Measurements from ENCODE around the gene SLC8A1. TPM values are rescaled to one million over a fixed set of nuclear protein-coding genes. Genes with fewer than 3 reads are reported as not detected.

SLC8A1 gene
- total RNA-seq, 3 donors from 2014 or later, result 6.0 to 164 (median 17.0) TPM

DNA sequence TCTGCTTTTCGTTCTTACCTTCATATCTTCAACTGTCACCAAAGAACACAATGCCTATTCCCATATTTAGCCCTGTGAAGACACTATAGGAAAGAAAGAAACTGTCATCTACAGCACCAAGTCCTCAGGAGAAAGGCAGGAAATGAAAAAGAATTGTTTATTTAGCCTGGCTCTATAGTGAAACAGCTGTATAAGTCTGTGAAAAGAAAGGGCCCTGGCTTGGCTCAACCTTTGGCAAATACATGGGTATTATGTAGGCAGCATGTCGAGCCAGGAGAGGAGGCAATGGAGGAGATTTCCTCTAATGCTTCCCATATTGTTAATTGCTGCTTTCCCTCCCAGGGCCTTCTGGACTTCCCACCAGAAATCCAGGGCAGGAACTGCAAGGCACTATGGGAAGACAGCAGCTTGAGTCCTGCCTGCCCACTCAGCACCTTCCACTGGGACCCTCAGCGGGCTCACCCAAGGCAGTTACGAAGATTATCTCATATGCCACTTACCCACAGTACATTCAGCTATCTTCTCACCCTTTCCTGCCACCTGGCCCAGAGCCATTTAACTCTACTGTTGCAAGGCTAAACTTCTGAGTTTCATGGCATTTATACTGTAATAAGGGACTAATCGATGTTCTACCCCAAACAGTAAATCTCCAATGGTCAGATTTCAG is 30.1 kb downstream of the SLC8A1 start:
- Histone ChIP-seq H3K36me3 (ENCODE audit: low read depth) (no peaks in the 10 kb centered on the region), H3K4me3 (no peak overlapping the region), H3K4me1 (ENCODE audit: low read depth) (no peaks in the 10 kb centered on the region), H3K9me3 (no peaks in the 10 kb centered on the region)
- DNase-seq (no peak), ATAC-seq (no peak)
- intact Hi-C loops (cut with DNase I, micrococcal nuclease), result no loop called here
- TF ChIP-seq, protein P1, sequence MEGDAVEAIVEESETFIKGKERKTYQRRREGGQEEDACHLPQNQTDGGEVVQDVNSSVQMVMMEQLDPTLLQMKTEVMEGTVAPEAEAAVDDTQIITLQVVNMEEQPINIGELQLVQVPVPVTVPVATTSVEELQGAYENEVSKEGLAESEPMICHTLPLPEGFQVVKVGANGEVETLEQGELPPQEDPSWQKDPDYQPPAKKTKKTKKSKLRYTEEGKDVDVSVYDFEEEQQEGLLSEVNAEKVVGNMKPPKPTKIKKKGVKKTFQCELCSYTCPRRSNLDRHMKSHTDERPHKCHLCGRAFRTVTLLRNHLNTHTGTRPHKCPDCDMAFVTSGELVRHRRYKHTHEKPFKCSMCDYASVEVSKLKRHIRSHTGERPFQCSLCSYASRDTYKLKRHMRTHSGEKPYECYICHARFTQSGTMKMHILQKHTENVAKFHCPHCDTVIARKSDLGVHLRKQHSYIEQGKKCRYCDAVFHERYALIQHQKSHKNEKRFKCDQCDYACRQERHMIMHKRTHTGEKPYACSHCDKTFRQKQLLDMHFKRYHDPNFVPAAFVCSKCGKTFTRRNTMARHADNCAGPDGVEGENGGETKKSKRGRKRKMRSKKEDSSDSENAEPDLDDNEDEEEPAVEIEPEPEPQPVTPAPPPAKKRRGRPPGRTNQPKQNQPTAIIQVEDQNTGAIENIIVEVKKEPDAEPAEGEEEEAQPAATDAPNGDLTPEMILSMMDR (IDR thresholded peaks at IDR 0.05), result no peak

DNA sequence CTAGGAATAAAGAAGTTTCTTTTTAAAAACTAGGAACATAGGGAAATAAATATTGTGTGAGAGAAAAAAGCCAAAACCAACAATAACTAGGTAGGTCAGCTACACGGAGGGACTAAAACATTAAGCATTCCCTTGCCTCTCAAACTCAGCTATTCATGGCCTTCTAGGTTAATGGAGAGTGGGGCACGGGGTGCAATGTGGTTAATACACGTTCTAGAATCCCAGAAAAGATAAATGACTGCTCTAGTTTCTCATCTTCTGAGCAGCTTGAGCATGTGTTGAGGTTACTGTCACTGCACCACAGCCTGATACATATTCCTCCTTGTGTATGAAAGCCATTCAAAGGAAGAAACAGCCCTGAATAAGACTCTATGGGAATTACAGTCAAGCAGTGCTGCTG is 31.4 kb downstream of the SLC8A1 start:
- DNase-seq (no peak), ATAC-seq (no peak)
- H3K9me3 ChIP-seq, result no peaks in the 10 kb centered on the region
- no peaks in the 10 kb centered on the region for H3K36me3 ChIP-seq (ENCODE audit: low read depth)
- intact Hi-C loops (cut with DNase I, micrococcal nuclease), result no loop called here
- TF ChIP-seq, protein P1 (IDR thresholded peaks at IDR 0.05), result no peak
- H3K4me3 ChIP-seq, result no peak overlapping the region
- no peaks in the 10 kb centered on the region for H3K4me1 ChIP-seq (ENCODE audit: low read depth)

DNA sequence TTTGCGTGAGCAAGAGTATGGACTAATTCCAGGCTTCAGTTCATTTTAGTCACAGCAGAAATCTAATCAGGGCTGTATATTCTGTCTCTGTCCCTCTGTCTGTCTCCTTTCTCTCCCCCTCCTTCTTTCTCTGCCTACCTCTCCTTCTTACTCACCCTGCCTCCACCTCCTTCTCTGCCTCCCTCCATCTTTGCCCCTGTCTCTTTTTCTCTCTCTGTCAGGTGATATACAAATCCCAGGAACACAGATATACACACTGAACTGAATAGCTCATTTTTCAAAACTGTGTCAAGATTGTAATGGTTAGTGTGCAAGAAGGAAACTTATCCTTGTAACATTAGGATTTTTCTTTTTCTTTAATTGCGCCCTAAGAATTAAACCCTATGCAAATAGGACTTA is 32.5 kb downstream of the SLC8A1 start:
- no peaks in the 10 kb centered on the region for H3K36me3 ChIP-seq (ENCODE audit: low read depth)
- no peaks in the 10 kb centered on the region for H3K4me1 ChIP-seq (ENCODE audit: low read depth)
- intact Hi-C loops (cut with DNase I, micrococcal nuclease), result no loop called here
- no peak overlapping the region for H3K4me3 ChIP-seq
- DNase-seq (no peak), ATAC-seq (no peak)
- TF ChIP-seq, protein P1 (IDR thresholded peaks at IDR 0.05), result no peak
- H3K9me3 ChIP-seq, result no peaks in the 10 kb centered on the region

DNA sequence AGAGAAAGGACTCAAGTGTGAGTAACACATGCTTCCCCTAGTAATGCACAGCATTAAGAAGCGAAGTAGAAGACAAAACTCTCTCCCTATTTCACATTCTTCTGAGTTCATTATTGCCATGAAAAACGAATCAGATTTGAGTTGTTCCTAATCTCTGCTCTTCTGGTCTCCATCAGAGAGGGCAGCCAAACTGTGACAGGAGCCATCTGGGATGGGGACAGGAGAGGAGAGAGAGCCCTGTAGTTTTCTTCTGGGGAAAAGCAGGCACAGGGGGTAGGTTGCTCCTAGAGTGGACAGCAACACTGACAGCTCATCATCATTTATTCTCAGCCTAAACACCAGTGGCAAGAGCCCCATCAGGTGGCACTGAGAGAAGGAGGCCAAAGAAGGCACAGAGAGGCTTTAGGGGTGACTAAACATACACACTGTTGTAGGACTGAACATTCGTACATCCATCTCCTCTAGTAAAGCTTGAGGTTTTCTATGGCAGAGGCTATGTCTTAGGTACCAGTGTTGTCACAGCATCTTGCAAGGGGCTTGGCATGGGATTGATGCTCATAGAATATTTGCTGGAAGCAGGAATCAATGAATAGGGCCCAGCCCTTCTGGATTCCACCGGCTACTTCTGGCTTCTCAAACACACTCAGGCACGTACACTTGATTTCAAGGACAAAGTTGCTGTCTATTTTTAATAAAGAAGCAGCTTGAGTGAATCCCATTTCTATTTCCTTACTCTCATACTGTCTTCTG is 33.1 kb downstream of the SLC8A1 start:
- intact Hi-C loops (cut with DNase I, micrococcal nuclease), result no loop called here
- Histone ChIP-seq H3K4me1 (ENCODE audit: low read depth) (no peaks in the 10 kb centered on the region), H3K36me3 (ENCODE audit: low read depth) (no peaks in the 10 kb centered on the region), H3K9me3 (no peaks in the 10 kb centered on the region), H3K4me3 (no peak overlapping the region)
- TF ChIP-seq, protein P1 (IDR thresholded peaks at IDR 0.05), result no peak
- DNase-seq (no peak), ATAC-seq (no peak)

DNA sequence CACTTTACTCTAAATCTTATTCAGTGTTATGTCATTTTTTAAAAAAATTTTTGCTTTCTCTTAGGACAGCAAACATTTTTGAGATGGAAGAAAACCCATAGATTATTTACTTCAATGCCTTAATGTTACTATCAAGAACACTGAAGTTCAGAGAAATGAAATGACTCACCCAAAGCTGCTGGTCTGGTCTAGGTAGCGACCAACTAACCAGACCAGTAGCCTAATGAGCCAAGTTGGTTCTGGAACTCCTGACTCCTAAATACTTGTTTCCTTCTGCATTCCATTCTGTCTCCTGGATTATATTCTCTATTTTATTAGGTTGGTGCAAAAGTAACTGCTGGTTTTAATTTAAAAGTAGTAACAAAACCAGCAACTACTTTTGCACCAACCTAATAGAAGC is 35.4 kb downstream of the SLC8A1 start:
- Histone ChIP-seq H3K4me3 (no peak overlapping the region), H3K4me1 (ENCODE audit: low read depth) (no peaks in the 10 kb centered on the region), H3K36me3 (ENCODE audit: low read depth) (no peaks in the 10 kb centered on the region), H3K9me3 (no peaks in the 10 kb centered on the region)
- TF ChIP-seq, protein P1 (IDR thresholded peaks at IDR 0.05), result no peak
- intact Hi-C loops (cut with DNase I, micrococcal nuclease), result no loop called here
- no peak for ATAC-seq
- DNase-seq, result no peak
